HepG2 (cell line): Measurements from ENCODE around the gene COG4.

Experiments used
- CTCF ChIP-seq: sonication (generic); formaldehyde crosslinking; IDR thresholded peaks from 2 replicates; pipeline ENCODE4 v1.5.0; 2020; ENCODE audit warnings: mild to moderate bottlenecking, missing genetic modification reagents, moderate library complexity
- EP300 ChIP-seq, 3 experiments: sonication (generic) in 1 of 3; formaldehyde crosslinking in 1 of 3; IDR thresholded peaks; 2 replicates each; pipeline versions ENCODE4 v1.5.1 to v1.6.1; 2011 to 2020; ENCODE audit warnings: low read depth in 2 of 3, low read length in 2 of 3, borderline replicate concordance in 1 of 3, improper control_type of control experiment in 1 of 3, mild to moderate bottlenecking in 1 of 3, missing genetic modification reagents in 1 of 3, moderate library complexity in 1 of 3
- STAT5B ChIP-seq: sonication (generic); formaldehyde crosslinking; IDR thresholded peaks from 2 replicates; pipeline ENCODE4 v1.4.0; 2020; ENCODE audit warnings: missing genetic modification reagents
- ZBTB21 ChIP-seq: sonication (generic); formaldehyde crosslinking; IDR thresholded peaks from 2 replicates; pipeline ENCODE4 v1.4.0; 2020; ENCODE audit warnings: missing genetic modification reagents
- ZFP91 ChIP-seq: sonication (generic); formaldehyde crosslinking; IDR thresholded peaks from 2 replicates; pipeline ENCODE4 v1.9.0; 2022; ENCODE audit warnings: missing genetic modification reagents, mild to moderate bottlenecking, borderline replicate concordance
- ZMAT3 ChIP-seq: sonication (generic); formaldehyde crosslinking; conservative IDR thresholded peaks from 2 replicates; pipeline ENCODE4 v1.7.0; 2021; ENCODE audit warnings: missing genetic modification reagents
- ZNF557 ChIP-seq: sonication (generic); formaldehyde crosslinking; IDR thresholded peaks from 2 replicates; pipeline ENCODE4 v1.4.0; 2020; ENCODE audit warnings: missing genetic modification reagents

DNA sequence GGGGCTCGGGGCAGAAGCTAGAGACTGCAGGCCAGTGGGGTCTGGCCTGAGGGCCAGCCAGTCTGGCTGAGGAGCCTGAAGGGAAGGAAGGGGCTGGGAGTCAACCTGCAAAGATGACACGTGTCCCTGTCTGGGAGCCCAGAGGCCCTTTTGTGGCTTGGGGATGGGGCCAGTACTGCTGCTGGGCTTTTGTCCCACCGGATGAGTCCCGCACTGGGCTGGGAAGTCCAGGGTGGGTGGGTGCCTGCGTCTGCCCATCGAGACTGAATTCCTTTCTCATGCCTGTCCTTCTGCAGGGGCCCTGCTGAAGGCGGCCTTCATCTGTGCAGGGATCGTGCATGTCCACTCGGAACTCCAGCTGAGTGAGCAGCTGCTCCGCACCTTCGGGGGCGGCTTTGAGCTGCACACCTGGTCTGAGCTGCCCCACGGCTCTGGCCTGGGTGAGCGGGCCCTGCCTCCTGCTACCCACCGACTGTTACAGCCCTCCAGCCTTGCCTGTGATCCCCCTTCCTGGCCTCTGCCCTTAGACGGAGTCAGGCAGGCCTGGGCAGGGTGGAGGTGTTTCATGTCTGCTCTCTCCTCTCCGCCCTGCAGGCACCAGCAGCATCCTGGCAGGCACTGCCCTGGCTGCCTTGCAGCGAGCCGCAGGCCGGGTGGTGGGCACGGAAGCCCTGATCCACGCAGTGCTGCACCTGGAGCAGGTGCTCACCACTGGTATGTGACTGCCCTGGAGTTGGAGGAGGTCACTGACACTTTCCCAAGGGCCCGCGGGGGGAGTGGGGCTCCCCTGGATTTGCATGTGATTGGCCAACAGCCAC lies 48.1 kb downstream of the COG4 start:
- TF ChIP-seq STAT5B (no peak), ZFP91 (CRISPR knock-in tag) (no peak), EP300 (IDR thresholded peaks at IDR 0.05; ENCODE audit: low read depth in 2 of 2, low read length in 2 of 2) (no peak), EP300 (CRISPR knock-in tag; IDR thresholded peaks at IDR 0.05; ENCODE audit: borderline replicate concordance) (no peak), CTCF (CRISPR knock-in tag) (no peak), ZMAT3 (no peak), ZNF557 (CRISPR knock-in tag) (no peak), ZBTB21 (CRISPR knock-in tag) (no peak)
